Stimulated activated CD8-positive, alpha-beta memory T cell treated with anti-CD3 and anti-CD28 coated beads, Interleukin-15, amount 100 ng/mL, for 4 hours (primary cell): ENCODE results near the gene MAPK14.

Source experiments
- DNase-seq, 2 donors: peaks; one replicate each; pipeline ENCODE4 v3.0.0-alpha.2; 2020; ENCODE audit warnings: low read depth in 2 of 2

The MAPK14 gene

DNA sequence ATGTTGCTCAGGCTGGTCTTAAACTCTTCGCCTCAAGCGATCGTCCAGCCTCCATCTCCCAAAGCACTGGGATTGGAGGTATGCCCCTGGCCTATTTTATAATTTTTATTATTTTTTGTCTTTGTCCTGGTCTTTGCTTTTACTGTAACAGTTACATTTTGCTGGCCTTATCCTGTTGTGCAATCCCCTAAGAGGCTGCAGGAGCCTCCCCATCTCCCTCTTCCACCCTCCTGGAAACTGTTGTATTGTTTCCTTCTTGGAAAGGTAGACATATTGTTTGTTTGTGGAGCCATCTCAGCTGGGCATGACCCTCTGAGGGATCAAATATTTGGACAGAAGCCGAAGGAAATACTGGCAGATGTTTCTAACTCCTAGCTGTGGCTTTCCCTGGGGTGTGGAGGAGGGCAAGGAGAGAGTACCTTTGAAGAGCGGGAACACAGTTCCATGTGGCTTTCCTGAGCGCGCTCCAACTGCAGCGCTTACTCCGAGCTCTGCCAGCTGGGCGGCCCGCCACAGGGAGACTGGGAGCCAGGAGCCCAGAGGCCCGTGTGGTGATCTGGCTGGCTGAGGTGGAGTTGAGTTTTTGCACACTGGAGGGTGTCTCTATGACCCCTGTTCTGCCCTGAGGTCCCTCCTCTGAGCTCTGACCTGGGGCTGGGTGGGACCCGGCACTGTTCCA, 107.6 kb downstream of the MAPK14 start:
- DNase-seq: no peak

DNA sequence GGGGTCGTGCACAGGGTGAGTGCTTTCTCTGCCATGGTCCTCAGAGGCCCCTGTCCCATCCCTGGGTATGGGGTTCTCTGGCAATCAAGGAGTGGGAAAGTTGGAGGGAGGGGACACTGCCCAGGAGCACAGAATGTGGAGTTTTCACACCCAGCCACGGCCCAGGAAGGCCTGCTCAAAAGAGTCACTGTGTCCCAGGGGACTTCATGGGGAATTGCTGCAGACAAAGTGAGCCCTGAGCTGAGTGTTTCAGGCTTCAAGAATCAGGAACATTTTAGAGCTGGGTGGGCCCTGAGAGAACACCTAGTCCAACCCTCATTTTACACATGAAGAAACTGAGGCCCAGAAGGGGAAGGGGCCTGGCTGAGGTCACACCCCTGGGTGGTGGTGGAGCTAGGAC, 108.4 kb downstream of the MAPK14 start:
- no peak for DNase-seq

DNA sequence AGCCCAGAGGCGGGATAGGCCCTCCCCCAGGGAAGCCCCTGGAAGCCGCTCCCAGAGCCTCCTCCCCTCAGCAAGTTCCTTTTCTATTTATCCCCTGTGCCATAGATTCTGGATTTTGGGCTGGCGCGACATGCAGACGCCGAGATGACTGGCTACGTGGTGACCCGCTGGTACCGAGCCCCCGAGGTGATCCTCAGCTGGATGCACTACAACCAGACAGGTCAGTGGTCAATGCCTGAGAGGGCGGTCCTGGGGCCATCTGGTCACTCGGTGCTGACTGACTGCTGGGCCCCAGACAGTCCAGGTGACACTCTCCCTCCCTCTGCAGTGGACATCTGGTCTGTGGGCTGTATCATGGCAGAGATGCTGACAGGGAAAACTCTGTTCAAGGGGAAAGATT, 108.9 kb downstream of the MAPK14 start:
- DNase-seq: no peak

DNA sequence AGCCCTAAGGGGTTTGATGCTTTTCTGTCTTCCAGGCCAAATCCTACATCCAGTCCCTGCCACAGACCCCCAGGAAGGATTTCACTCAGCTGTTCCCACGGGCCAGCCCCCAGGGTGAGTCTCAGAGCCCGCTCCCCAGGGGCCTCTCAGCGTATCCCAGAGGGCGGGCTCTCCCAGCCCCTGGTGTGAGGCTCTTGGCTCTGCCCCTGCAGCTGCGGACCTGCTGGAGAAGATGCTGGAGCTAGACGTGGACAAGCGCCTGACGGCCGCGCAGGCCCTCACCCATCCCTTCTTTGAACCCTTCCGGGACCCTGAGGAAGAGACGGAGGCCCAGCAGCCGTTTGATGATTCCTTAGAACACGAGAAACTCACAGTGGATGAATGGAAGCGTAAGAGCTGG, 111.1 kb downstream of the MAPK14 start:
- DNase-seq: no peak

DNA sequence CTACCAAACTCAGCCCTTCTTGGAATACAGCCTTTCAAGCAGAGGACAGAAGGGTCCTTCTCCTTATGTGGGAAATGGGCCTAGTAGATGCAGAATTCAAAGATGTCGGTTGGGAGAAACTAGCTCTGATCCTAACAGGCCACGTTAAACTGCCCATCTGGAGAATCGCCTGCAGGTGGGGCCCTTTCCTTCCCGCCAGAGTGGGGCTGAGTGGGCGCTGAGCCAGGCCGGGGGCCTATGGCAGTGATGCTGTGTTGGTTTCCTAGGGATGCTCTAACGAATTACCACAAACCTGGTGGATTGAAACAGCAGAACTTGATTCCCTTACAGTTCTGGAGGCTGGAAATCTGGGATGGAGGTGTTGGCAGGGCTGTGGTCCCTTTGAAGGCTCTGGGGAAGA, 111.8 kb downstream of the MAPK14 start:
- no peak for DNase-seq

DNA sequence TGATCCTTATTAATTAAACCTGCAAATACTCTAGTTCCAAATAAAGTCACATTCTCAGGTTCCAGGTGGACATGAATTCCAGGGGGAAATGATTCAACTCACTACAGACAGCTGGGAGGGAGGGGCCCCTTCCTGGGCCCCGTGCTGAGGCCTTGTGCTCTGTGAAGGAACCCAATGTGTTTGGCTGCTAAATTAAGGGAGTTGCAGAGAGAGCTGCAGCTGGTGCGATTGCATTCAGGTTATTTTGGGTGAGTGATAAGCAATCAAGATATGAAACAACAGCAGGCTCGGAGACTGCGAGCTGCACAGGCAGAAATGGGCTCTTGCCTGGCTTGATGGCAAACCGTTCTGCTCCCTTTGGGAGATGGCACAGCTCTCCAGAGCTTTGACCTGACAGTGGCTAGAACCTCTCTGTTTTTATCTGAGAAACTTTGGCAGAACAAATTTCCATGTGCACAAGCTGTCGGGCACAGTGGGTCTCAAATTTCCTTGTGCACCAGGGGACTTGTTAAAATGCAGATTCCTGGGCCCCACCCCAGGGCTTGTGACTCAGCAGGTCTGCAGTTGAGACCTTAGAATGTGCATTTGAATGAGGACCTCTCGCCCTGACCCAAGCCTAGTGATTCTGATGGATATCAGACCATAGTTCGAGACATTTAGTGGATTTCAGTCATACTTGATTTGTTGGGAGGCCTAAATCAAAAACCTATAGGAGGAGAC, 112.5 kb downstream of the MAPK14 start:
- no peak for DNase-seq

DNA sequence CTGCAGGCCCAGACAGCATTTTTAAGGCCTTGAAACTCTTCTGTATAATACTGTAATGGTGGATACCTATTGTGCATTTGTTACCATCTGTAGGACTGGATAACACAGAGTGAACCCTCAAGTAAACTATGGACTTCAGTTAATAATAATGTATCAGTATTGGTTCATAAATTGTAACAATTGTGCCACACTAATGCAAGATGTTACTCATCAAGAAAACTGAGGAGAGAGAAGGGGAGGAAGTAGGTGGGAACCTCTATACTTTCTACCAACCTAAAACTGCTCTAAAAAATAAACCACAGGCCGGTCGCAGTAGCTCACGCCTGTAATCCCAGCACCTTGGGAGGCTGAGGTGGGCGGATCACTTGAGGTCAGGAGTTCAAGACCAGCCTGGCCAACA, 113.5 kb downstream of the MAPK14 start:
- DNase-seq: no peak

DNA sequence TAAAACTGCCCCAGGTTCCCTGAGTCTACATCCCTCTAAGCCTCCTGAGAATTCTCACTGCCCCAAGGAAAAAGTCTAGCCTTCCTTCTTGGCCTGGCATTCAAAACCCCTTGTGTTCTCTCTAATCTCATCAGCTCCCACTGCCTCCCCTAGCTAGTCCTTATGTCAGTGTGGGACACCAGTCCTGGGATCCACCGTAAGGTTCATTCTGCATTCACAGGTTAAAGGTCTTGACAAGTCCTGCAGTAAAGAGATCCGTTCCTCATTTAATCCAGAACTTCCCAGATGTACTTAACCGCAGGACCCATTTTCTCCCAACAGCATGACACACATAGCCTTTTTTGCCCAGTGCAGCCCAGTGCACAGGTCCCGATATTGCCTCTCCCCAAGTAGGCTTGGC, 114.4 kb downstream of the MAPK14 start:
- no peak for DNase-seq

DNA sequence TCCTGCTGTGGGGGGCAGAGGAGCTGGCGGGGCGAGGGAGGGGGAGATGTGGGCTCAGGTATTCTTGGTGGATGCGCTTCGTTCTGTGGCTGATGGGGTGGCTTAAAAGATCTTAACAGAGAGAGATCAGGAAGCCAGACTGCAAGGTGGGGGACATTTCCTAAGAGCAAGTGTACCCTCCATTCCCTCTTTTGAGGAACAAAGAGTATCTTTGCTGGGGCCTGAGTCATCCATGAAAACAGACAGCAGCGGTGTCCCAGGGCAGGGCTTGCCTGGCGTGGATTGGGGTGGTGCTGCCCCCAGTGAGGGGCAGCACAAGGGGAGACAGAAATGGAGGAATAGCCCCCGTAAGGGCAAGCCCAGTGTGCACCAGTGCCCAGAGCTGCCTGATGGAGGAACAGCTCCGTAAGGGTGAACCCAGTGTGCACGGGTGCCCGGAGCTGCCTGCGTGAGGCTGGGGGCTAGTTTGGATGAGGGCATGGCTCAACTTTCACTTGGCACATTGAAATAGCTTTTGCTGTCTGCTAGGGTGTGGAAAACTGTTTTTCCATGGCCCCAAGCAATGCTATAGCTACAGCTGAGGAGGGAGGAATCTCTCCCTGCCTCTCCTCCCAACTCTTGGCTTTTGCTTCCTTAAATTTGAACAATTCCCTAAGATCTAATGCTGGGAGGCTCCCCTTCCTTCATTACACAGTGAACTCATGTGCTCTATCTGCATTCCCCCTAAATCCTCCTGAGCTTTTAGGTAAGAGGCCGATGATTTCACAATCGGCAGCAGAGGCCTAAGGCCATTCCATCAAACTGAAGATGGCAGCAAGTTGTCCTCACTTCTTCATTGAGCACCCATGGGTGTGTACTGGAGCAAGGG, 115.6 kb downstream of the MAPK14 start:
- DNase-seq: no peak

DNA sequence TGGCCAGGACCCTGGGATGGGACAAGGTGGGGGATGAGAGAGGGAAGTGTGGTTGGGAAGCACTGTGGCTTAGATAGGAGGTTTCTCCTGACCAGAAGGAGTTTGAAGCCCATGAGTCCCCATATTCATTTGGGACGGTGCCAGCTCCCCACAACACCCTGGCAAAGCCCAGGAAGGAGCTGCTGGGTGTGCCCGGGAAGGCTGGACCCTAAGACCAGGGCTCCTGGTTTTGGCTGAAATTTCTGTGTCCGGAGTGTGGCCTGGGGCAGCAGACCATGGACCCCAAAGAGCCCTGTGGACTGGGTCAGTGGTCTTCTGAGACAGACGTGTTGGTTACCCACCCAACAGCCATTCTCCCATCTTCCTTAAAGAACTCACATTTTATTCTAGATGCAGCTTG, 117.9 kb downstream of the MAPK14 start:
- DNase-seq: no peak

DNA sequence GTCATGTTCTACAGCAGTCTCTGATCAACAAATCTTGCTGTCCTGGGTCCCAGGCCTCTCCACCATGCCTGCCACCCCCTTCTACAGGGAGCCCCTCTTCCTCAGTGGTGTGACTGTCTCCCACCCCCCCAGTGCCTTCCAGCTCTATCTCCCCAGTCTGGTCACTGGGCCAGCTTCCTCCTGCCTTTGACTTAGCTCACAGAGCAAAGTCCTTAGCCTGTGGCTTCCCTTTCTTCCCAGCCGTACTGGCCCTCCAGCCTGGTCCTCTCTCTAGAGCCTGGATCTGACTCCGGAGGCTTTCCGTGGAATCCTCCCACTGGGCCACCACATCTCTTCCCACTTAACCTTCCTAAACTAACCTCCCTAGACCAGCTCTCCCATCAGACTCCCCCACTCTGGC, 119.7 kb downstream of the MAPK14 start:
- DNase-seq: no peak

DNA sequence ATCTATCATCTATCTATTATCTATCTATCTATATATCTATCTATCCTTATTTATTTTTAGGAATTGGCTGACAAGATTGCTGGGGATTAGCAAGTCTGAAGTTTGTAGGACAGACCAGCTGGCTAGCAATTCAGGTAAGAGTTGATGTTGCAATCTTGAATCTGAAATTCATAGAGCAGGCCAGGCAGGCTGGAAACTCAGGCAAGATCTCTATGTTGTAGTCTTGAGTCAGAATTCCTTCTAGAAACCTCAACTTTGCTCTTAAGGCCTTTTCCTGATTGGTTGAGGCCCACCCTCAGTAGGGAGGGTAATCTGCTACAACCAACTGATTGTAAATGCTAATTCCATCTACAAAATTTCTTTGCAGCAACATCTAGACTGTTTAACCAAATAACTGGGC, 121.9 kb downstream of the MAPK14 start:
- DNase-seq: no peak

DNA sequence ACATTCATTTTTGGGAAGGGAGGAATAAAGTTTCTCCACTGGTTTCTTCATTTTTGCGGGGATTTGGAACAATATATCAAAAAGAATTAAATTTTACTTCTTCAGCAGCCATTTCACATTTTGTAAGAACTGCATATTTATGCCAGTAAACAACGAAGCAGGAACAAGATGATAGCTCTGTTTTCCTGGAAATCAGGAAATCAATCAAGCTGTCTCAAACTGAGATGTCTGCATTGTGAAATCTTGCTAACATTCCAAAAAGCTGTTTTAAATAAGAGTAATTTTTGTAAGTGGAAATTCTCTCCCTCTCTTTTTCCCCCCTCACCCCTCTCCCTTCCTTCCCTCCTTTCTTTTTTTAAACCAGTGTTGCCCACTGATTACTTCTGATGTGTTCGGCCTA, 122.7 kb downstream of the MAPK14 start:
- no peak for DNase-seq

DNA sequence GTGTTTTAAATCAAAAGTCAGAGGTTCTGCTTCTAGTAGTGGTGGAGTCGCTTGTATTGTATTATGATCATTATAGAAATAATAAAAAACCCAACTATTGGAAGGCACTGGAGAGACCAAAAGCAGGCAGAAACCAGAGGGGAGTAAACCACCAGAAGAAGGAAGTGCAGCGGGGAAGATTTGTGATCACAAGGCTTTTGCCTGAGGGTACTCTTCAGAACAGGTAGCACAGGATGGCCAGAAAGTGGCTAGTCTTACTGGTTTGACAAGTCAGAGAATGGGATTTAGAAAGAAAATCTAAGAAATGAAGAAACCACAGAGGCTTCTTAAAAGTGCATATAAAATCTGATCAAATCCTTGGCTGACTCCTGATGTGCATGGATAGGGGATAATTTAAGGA, 126.7 kb downstream of the MAPK14 start:
- no peak for DNase-seq

DNA sequence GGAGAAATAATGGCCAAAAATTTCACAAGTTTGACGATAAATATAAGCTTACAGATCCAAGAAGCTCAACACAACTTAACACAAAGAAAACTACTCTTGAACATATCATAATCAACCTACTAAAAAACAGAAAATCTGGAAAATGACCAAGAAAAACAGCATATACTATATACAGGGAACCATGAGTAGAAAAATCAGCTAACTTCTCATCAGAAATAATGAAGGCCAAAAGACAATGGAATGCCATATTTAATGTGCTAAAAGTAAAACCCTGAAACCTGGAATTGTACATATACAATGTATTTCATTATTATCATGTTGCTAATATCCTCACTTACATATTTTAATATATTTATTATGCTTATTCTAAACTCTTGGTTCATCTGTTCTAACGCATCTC, 128.1 kb downstream of the MAPK14 start:
- DNase-seq: no peak

DNA sequence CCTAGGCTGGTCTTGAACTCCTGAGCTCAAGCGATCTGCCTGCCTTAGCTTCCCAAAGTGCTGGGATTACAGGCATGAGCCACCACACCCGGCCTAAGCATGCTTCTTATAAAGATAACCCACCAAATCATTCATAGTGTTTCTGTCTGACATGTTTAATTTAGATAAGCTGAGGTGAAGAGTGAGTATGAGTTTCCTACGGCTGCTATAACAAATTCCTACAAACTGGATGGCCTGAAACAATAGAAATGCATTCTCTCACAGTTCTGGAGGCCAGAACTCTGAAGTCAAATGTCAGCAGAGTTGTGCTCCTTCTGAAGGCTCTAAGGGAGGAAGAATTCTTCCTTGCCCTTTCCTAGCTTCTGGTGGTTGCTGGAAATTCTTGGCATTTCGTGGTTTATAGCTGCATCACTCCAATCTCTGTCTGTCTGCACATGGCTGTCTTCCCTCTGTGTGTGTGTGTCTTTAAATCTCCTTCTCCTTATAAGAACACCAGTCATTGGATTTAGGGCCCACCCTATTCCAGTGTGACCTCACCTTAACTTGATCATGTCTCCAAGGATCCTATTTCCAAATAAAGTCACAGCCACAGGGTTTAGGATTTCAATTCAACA, 132.6 kb downstream of the MAPK14 start:
- no peak for DNase-seq
